SU-DHL-6 (cell line): ENCODE data around the gene UCMA.

Experiments
- H2AFZ ChIP-seq: fragments of 200-600 bp; sonication (generic); 2 replicates; pipeline ENCODE4 v1.6.1; 2014; ENCODE audit warnings: low read depth, mild to moderate bottlenecking, moderate library complexity, mixed read lengths, antibody characterized with exemption, low read length; ENCODE audit not compliant: severe bottlenecking
- H3F3A ChIP-seq: fragments of 200-600 bp; shearing (Covaris generic); 2 replicates; pipeline ENCODE4 v1.6.0; 2016; ENCODE audit warnings: antibody characterized with exemption, mild to moderate bottlenecking; ENCODE audit not compliant: insufficient read depth
- H3K27ac ChIP-seq: fragments of 200-600 bp; sonication (generic); 2 replicates; pipeline ENCODE4 v1.5.1; 2016; ENCODE audit warnings: low read depth, mild to moderate bottlenecking, low read length, moderate library complexity, mixed read lengths
- H3K27me3 ChIP-seq: fragments of 200-600 bp; sonication (generic), shearing (Covaris generic); 2 replicates; pipeline ENCODE4 v1.6.0; 2014; ENCODE audit warnings: mild to moderate bottlenecking, low read length
- H3K36me3 ChIP-seq: fragments of 200-600 bp; sonication (generic); 2 replicates; pipeline ENCODE4 v1.6.1; 2014; ENCODE audit warnings: mild to moderate bottlenecking, low read length, mixed read lengths
- H3K4me2 ChIP-seq: fragments of 300-600, 200-600 bp; shearing (Covaris generic), sonication (generic); 2 replicates; pipeline ENCODE4 v1.6.0; 2014; ENCODE audit warnings: low read length, low read depth, mild to moderate bottlenecking; ENCODE audit not compliant: poor library complexity, severe bottlenecking
- H3K4me3 ChIP-seq: fragments of 200-600 bp; sonication (generic); 2 replicates; pipeline ENCODE4 v1.5.1; 2014; ENCODE audit warnings: antibody characterized with exemption, low read length, mild to moderate bottlenecking, mixed read lengths; ENCODE audit not compliant: insufficient read depth, poor library complexity, severe bottlenecking
- H3K79me2 ChIP-seq: fragments of 200-600 bp; sonication (generic); 2 replicates; pipeline ENCODE4 v1.6.1; 2014; ENCODE audit warnings: mild to moderate bottlenecking, low read length, moderate library complexity; ENCODE audit not compliant: insufficient read depth
- H3K9ac ChIP-seq: fragments of 200-600 bp; sonication (generic); 2 replicates; pipeline ENCODE4 v1.7.0; 2014; ENCODE audit warnings: mild to moderate bottlenecking, low read length
- H3K9me2 ChIP-seq: fragments of 200-600 bp; sonication (generic); replicated peaks from 2 replicates; pipeline ENCODE4 v1.6.1; 2014; ENCODE audit warnings: low read length; ENCODE audit not compliant: insufficient read depth
- H3K9me3 ChIP-seq: fragments of 200-600 bp; sonication (generic); 2 replicates; pipeline ENCODE4 v1.6.1; 2014; ENCODE audit warnings: low read length, mixed read lengths; ENCODE audit not compliant: insufficient read depth
- H4K20me1 ChIP-seq: fragments of 200-600 bp; sonication (generic); 2 replicates; pipeline ENCODE4 v1.6.1; 2014; ENCODE audit warnings: low read depth, mild to moderate bottlenecking, antibody characterized with exemption, low read length, moderate library complexity, mixed read lengths
- EZH2phosphoT487 ChIP-seq: fragments of 200-600 bp; sonication (generic), shearing (Covaris generic); conservative IDR thresholded peaks from 2 replicates; pipeline ENCODE4 v1.6.1; 2018; ENCODE audit warnings: mild to moderate bottlenecking, antibody characterized with exemption, low read length, moderate library complexity, mixed read lengths
- TF ChIP-seq, protein P1 (sequence below): fragments of 200-600 bp; sonication (generic); IDR thresholded peaks from one replicate; pipeline ENCODE4 v1.5.1; 2017; ENCODE audit warnings: antibody characterized with exemption, mild to moderate bottlenecking, low read length, moderate library complexity; ENCODE audit not compliant: insufficient read depth, poor library complexity, severe bottlenecking

Gene UCMA

DNA sequence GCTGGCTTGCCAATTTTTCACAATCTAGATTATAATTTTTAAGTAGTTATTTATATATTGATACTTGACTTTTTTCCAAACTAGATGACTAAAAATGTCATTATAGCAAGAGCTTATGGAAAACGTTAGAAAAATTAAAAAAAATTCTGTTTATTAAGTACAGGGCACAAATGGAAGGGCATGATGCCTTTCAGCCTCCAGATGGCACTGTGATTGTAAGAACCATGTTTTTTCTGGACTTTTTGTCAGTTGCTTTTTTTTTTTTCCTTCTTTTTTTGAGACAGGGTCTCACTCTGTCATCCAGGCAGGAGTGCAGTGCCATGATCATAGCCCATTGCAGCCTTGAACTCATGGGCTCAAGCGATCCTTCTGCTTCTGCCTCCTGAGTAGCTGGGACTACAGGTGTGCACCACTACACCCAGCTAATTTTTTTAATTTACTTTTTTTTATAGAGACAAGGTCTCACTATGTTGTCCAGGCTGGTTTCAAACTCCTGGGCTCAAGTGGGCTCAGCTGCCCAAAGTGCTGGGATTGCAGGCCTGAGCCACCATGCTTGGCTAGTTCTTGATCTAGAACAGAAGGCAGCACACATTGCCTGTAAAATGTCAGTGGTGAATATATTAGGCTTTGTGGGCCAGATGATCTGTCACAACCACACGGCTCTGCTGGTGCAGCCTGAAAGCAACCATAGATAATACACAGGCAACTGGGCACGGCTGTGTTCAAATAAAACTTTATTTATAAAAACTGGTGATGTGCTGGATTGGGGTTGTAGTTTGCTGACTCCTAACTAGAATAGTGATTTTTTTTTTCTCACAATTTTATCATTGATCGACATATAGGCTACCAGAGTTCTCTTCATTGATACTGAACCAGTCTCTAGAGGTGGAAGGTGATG is 27.4 kb downstream of the UCMA start:
- H3K79me2 ChIP-seq: no peaks in the 10 kb centered on the region
- H2AFZ ChIP-seq: no peak overlapping the region
- H3F3A ChIP-seq: peaks cover 5% of the 10 kb centered on the region; the same call in 1 of the 2 replicates
- no peak overlapping the region for H3K9ac ChIP-seq
- no peaks in the 10 kb centered on the region for H3K9me2 ChIP-seq
- H4K20me1 ChIP-seq: no peaks in the 10 kb centered on the region
- H3K4me2 ChIP-seq: no peak overlapping the region
- H3K27me3 ChIP-seq: no peaks in the 10 kb centered on the region
- TF ChIP-seq, protein P1, sequence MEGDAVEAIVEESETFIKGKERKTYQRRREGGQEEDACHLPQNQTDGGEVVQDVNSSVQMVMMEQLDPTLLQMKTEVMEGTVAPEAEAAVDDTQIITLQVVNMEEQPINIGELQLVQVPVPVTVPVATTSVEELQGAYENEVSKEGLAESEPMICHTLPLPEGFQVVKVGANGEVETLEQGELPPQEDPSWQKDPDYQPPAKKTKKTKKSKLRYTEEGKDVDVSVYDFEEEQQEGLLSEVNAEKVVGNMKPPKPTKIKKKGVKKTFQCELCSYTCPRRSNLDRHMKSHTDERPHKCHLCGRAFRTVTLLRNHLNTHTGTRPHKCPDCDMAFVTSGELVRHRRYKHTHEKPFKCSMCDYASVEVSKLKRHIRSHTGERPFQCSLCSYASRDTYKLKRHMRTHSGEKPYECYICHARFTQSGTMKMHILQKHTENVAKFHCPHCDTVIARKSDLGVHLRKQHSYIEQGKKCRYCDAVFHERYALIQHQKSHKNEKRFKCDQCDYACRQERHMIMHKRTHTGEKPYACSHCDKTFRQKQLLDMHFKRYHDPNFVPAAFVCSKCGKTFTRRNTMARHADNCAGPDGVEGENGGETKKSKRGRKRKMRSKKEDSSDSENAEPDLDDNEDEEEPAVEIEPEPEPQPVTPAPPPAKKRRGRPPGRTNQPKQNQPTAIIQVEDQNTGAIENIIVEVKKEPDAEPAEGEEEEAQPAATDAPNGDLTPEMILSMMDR: peak; percentile 31
- no peak for TF ChIP-seq EZH2phosphoT487
- no peaks in the 10 kb centered on the region for H3K9me3 ChIP-seq
- no peak overlapping the region for H3K27ac ChIP-seq
- peaks cover 5% of the 10 kb centered on the region; the same call in 1 of the 2 replicates for H3K36me3 ChIP-seq
- H3K4me3 ChIP-seq: no peak overlapping the region

DNA sequence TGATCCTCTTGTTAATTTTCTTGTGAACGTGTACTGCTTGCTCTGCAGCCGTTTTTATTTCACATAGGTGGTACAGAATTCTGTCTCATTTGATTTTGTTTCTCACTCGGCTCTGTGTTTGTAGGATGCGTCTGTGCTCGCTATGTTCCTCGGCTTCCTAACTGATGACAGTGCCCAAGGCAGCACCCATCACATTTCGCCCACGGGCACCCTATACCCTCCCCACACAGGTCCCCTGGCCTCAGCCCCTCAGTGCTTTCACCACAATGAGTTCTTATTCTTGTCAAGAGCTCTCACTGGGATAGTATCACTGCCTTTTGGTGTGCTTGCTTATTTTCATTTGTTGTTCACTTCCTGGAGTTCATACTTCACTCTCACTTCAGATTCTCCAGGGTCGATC is 28.1 kb downstream of the UCMA start:
- Histone ChIP-seq H3K36me3 (peaks cover 5% of the 10 kb centered on the region; the same call in 1 of the 2 replicates), H3K27ac (no peak overlapping the region), H3K9ac (no peak overlapping the region), H3F3A (peaks cover 5% of the 10 kb centered on the region; the same call in 1 of the 2 replicates), H3K9me3 (no peaks in the 10 kb centered on the region), H3K27me3 (no peaks in the 10 kb centered on the region), H3K4me3 (no peak overlapping the region), H2AFZ (no peak overlapping the region), H4K20me1 (no peaks in the 10 kb centered on the region), H3K79me2 (no peaks in the 10 kb centered on the region), H3K4me2 (no peak overlapping the region), H3K9me2 (no peaks in the 10 kb centered on the region)
- no peak for TF ChIP-seq EZH2phosphoT487
- TF ChIP-seq, protein P1: no peak

DNA sequence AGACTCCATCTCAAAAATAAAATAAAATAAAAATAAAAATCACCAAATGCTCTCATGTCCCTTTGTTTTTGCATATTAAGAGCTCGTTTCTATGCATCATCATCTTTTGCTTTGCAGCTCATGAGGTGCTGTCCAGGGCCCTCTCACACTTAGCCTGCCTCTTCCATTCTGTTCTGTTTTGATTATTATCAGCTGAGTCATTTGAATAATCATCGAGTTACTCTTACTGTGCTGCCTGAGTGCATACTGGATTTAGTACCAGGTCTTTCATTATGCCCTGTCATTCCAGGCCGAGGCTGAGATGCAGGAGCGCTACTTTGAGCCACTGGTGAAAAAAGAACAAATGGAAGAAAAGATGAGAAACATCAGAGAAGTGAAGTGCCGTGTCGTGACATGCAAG is 33.0 kb downstream of the UCMA start:
- no peak overlapping the region for H3K9ac ChIP-seq
- H4K20me1 ChIP-seq: no peaks in the 10 kb centered on the region
- peaks cover 20% of the 10 kb centered on the region; the same call in 1 of the 2 replicates for H3K36me3 ChIP-seq
- no peaks in the 10 kb centered on the region for H3K79me2 ChIP-seq
- H3K27ac ChIP-seq: no peak overlapping the region
- H3K4me3 ChIP-seq: no peak overlapping the region
- H3K4me2 ChIP-seq: no peak overlapping the region
- H3F3A ChIP-seq: no peaks in the 10 kb centered on the region
- no peaks in the 10 kb centered on the region for H3K9me3 ChIP-seq
- no peaks in the 10 kb centered on the region for H3K9me2 ChIP-seq
- no peaks in the 10 kb centered on the region for H3K27me3 ChIP-seq
- TF ChIP-seq, protein P1: no peak
- no peak for TF ChIP-seq EZH2phosphoT487
- H2AFZ ChIP-seq: no peak overlapping the region
